BJ (cell line): ENCODE results near the gene SSC4D. TPM values are rescaled to one million over a fixed set of nuclear protein-coding genes. Genes with fewer than 3 reads are reported as not detected.

Experiments
- CTCF ChIA-PET: fragments of 350-600 bp; formaldehyde crosslinking; extraction: SDS; loops from one replicate; lab custom pipeline; 2021; ENCODE audit warnings: antibody characterized with exemption, inconsistent platforms; lab: Yijun Ruan, JAX
- POLR2A ChIA-PET: fragments of 300-600 bp; sonication (Branson Sonifier 250); formaldehyde crosslinking; extraction: SDS; loops from one replicate; lab custom pipeline; 2021; ENCODE audit warnings: antibody characterized with exemption; lab: Charles Lee
- DNase-seq: peaks from one replicate; pipeline ENCODE4 v3.0.0-alpha.2; 2011; ENCODE audit warnings: low read depth
- H3K27me3 ChIP-seq: 2 replicates; pipeline ENCODE4 v1.6.0; 2011; ENCODE audit warnings: low read length; ENCODE audit not compliant: control insufficient read depth, insufficient read depth
- H3K36me3 ChIP-seq: 2 replicates; pipeline ENCODE4 v1.5.1; 2011; ENCODE audit warnings: low read length; ENCODE audit not compliant: control insufficient read depth, insufficient read depth
- H3K4me3 ChIP-seq: 2 replicates; pipeline ENCODE4 v1.5.1; 2011; ENCODE audit warnings: low read depth, mild to moderate bottlenecking, control low read depth, low read length
- polyA plus RNA-seq: library from polyadenylated mRNA; depleted of rRNA; stranded (reverse); fragments of >200 nt; gene quantifications from 2 replicates; pipeline ENCODE4 v1.2.3, GENCODE V29; 2011
- TF ChIP-seq, protein P1 (sequence below): IDR thresholded peaks from 2 replicates; pipeline ENCODE4 v1.5.1; 2011; ENCODE audit warnings: low read depth, mild to moderate bottlenecking, control low read depth, inconsistent platforms, low read length, moderate library complexity; ENCODE audit not compliant: insufficient read depth

The SSC4D gene
- polyA plus RNA-seq, 1 experiment = 0.92 TPM

DNA sequence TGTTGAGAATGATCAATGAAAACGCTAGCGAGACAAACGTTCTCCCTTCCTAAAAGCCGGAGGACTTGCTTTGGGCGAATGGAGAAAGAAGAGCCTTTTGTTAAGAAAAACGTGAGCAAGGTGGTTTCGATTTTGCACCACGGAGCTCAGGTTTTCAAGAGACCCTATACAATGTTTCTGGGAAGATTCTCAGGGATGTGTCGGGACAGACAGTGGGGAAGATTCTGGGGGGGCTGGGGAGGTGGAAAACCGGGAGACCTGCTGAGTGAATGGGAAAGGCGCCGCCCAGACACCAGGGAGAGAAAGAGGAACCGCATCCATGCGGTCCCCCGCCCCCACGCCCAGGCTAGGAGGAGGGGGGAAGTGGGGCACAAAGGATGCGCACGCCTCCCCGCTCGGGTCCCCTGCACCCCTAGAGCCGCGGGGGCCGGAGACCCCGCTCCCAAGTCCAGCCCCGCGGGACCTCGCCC is 51.5 kb downstream of the SSC4D start:
- Histone ChIP-seq H3K36me3 (0 out of 2 replicates have a peak, but pooled peaks cover 2% of the 10 kb centered on the region), H3K27me3 (no peaks in the 10 kb centered on the region), H3K4me3 (peak overlapping the region; percentile 99)
- CTCF ChIA-PET = no interaction called here
- TF ChIP-seq, protein P1, sequence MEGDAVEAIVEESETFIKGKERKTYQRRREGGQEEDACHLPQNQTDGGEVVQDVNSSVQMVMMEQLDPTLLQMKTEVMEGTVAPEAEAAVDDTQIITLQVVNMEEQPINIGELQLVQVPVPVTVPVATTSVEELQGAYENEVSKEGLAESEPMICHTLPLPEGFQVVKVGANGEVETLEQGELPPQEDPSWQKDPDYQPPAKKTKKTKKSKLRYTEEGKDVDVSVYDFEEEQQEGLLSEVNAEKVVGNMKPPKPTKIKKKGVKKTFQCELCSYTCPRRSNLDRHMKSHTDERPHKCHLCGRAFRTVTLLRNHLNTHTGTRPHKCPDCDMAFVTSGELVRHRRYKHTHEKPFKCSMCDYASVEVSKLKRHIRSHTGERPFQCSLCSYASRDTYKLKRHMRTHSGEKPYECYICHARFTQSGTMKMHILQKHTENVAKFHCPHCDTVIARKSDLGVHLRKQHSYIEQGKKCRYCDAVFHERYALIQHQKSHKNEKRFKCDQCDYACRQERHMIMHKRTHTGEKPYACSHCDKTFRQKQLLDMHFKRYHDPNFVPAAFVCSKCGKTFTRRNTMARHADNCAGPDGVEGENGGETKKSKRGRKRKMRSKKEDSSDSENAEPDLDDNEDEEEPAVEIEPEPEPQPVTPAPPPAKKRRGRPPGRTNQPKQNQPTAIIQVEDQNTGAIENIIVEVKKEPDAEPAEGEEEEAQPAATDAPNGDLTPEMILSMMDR = no peak
- POLR2A ChIA-PET = no interaction called here
- no peak for DNase-seq

DNA sequence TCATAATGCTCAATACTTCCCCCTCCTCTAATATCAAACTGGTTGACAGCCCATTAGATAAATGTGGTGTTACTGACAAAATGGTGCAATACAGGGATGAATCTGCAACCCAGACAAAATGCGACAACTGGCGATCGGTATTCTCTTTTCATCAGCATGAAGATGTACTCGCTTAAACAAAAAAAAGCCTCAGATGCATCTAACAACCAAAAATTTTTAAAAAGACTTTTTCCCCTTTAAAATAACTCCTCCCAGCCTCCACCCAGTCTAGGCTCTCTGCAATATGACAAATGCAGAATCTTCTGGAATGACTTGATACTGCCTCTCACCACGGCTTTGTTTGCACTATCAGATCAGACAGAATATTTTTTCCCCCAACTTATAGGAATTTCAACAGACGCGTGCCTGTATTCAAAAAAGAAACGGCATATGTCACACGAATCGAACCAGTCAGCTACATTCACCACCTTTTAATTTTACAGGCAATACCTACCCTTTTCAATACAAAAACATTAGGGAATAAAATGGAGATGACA is 52.0 kb downstream of the SSC4D start:
- Histone ChIP-seq H3K27me3 (no peaks in the 10 kb centered on the region), H3K4me3 (peak overlapping the region; percentile 99), H3K36me3 (0 out of 2 replicates have a peak, but pooled peaks cover 2% of the 10 kb centered on the region)
- POLR2A ChIA-PET = no interaction called here
- no peak for DNase-seq
- CTCF ChIA-PET = no interaction called here
- TF ChIP-seq, protein P1 = no peak

GRCh38 chr7:76356823-76357222 is 52.7 kb downstream of the SSC4D start:
- no peaks in the 10 kb centered on the region for H3K27me3 ChIP-seq
- TF ChIP-seq, protein P1 = 0 out of 2 replicates have a peak, but pooled peaks have one; percentile 4
- 0 out of 2 replicates have a peak, but pooled peaks cover 2% of the 10 kb centered on the region for H3K36me3 ChIP-seq
- peak overlapping the region; percentile 99 for H3K4me3 ChIP-seq
- POLR2A ChIA-PET = no interaction called here
- DNase-seq = no peak
- CTCF ChIA-PET = no interaction called here

DNA sequence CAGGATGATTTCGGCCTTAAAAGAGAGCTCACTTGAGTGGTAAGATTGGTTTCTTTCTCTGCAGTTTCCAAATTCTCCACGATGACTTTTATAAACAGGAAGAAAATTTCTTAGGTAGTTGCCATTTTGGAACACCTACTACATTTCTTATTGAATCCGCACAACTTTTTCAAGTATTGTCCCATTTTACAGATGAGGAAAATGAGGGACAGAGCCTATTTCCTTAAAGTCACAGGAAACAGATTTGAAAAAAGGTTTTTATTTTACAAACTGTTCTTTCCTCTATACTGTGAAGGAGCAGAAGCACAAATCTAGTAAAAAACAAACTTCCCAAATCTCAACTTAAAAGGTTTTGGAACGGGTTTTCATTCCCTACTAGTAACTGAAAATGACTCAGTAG is 53.4 kb downstream of the SSC4D start:
- Histone ChIP-seq H3K27me3 (no peaks in the 10 kb centered on the region), H3K4me3 (no peak overlapping the region), H3K36me3 (0 out of 2 replicates have a peak, but pooled peaks cover 2% of the 10 kb centered on the region)
- TF ChIP-seq, protein P1 = no peak
- ChIA-PET CTCF (no interaction called here), POLR2A (no interaction called here)
- DNase-seq = no peak

DNA sequence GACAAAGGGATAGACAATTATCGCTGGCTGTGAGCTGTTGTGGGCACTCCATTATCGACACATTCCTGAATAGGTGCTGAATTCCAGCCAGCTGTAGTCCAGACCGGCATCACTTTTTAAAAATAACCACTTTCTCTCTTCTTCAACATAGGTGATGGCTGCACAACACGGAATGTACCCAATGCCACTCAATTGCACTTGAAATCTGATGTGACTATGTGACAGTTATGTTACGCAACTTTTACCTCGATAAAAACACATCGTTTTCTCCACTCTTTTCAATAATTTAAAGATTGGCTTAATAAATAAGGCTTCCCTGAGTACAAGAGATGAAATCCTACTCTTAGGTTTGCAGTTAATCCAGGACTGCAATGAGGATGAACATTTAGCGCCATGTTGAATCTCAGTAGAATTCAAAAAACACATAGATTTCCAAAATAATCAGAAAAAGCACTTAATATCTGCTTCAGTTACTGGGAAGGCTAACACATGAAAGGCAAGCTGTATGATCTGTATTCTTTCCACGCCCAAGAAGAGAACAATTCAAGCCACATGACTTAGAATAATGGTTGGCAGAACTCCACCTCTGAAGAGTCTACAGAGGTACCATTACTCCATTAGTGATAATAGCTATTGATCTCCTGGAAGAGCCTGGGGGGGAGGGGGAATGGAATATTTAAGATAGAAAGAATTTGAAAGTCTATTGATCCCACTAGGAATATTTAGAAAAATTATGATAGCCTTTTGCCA is 54.3 kb downstream of the SSC4D start:
- ChIA-PET POLR2A (no interaction called here), CTCF (interaction anchor here (0.6 to 1.1 kb wide), 3 partner anchors 15 to 60 kb away, joined by 3 read pairs; no protein-coding TSS in a partner anchor)
- TF ChIP-seq, protein P1 = no peak
- no peak overlapping the region for H3K4me3 ChIP-seq
- H3K36me3 ChIP-seq = peaks cover 5% of the 10 kb centered on the region; the same call in 1 of the 2 replicates
- H3K27me3 ChIP-seq = no peaks in the 10 kb centered on the region
- no peak for DNase-seq
